Adrenal gland (tissue), 12 donors: Measurements from ENCODE around the gene CEP164. TPM values are rescaled to one million over a fixed set of nuclear protein-coding genes. Genes with fewer than 3 reads are reported as not detected.

Experiments
- DNase-seq, 7 donors: peaks; one replicate each; pipeline ENCODE4 v3.0.0-alpha.2; 2019 to 2020
- H3K27ac ChIP-seq, 5 donors: fragments of 200-600 bp; sonication (generic) in 4 of 5; 1 replicate in 3 of 5; 2 replicates in 2 of 5; pipeline versions ENCODE4 v1.5.1 to v1.8.0; 2016 to 2020; ENCODE audit warnings: mild to moderate bottlenecking in 1 of 5
- H3K27me3 ChIP-seq: fragments of 200-600 bp; 2 replicates; pipeline ENCODE4 v1.8.0; 2021
- H3K36me3 ChIP-seq, 2 donors: fragments of 200-600 bp; replicated peaks in 1 of 2; 1 replicate in 1 of 2; 2 replicates in 1 of 2; pipeline versions ENCODE4 v1.5.1 to v1.8.0; 2018 to 2022
- H3K4me1 ChIP-seq, 2 donors: fragments of 200-600 bp; replicated peaks in 1 of 2; 1 replicate in 1 of 2; 2 replicates in 1 of 2; pipeline versions ENCODE4 v1.5.1 to v1.8.0; 2018 to 2021
- H3K4me3 ChIP-seq, 4 donors: fragments of 200-600 bp; sonication (generic) in 3 of 4; one replicate each; pipeline ENCODE4 v1.5.1; 2016 to 2018
- H3K9me3 ChIP-seq, 3 donors: fragments of 200-600 bp; sonication (generic) in 1 of 3; replicated peaks in 1 of 3; 1 replicate in 2 of 3; 2 replicates in 1 of 3; pipeline versions ENCODE4 v1.5.1 to v1.8.0; 2016 to 2021
- CTCF ChIP-seq, 6 experiments: fragments of 450-650 bp in 4 of 6; fragments of 200-600 bp in 2 of 6; sonication (generic) in 1 of 6; IDR thresholded peaks; 1 replicate in 5 of 6; 2 replicates in 1 of 6; pipeline versions ENCODE4 v1.5.1 to v1.8.0; 2016 to 2021; ENCODE audit warnings: antibody characterized with exemption in 6 of 6, mild to moderate bottlenecking in 2 of 6, moderate library complexity in 1 of 6
- POLR2A ChIP-seq, 2 donors: fragments of 450-650 bp; IDR thresholded peaks; one replicate each; pipeline ENCODE4 v1.6.1; 2017; ENCODE audit warnings: antibody characterized with exemption in 2 of 2, mild to moderate bottlenecking in 2 of 2, moderate library complexity in 1 of 2
- WGBS, 4 donors: extraction: QIAGEN DNeasy Blood & Tissue Kit in 2 of 4; methylation state at CpG; one replicate each; pipeline versions ENCODE4 v1.1.5 to v1.1.7; 2013 to 2017; 5-methylcytosine and 5-hydroxymethylcytosine counted together
- intact Hi-C, 2 donors: fragments of 100-400 bp; cut with DNase I; formaldehyde crosslinking; loops; one replicate each; pipeline versions ENCODE4 v1.14.1 to v1.15.0; 2022 to 2023
- polyA plus RNA-seq, 3 donors: library from polyadenylated mRNA; stranded (reverse); fragments of 200-250 nt in 2 of 3; fragments of 350-450 nt in 1 of 3; fragmentation: Illumina TruSeq in 1 of 3; extraction: RNeasy Lipid Tissue Mini Kit (QIAGEN cat#74804) in 1 of 3; gene quantifications; one replicate each; pipeline ENCODE4 v1.2.3, GENCODE V29; 2013 to 2014
- total RNA-seq, 9 donors: library from RNA; depleted of rRNA in 4 of 9; stranded (reverse); fragments of >200 nt in 4 of 9; fragments of 120-200 nt in 1 of 9; fragmentation: NEBNext Ultra II Directional in 1 of 9; extraction: Animal tissue kit (Norgen Biotek cat#: 25700) in 1 of 9; gene quantifications; one replicate each; pipeline versions ENCODE4 v1.1.0 to v1.2.4, GENCODE V29; 2013 to 2023
- donor health status: healthy with polysubstance abuse.
- donor health status: Bipolar disorder and iron deficiency.
- donor health status: DM: yes; HTN: yes; CAD: no.
- donor health status: DM: no; HTN: no; CAD: no.
- donor health status: DM: no; HTN: no; CAD: no.
- donor health status: DM: yes; HTN: yes; CAD: no.

Gene CEP164
- total and polyA plus RNA-seq, 12 donors, result 10.6 to 82.9 (median 24.1) TPM

DNA sequence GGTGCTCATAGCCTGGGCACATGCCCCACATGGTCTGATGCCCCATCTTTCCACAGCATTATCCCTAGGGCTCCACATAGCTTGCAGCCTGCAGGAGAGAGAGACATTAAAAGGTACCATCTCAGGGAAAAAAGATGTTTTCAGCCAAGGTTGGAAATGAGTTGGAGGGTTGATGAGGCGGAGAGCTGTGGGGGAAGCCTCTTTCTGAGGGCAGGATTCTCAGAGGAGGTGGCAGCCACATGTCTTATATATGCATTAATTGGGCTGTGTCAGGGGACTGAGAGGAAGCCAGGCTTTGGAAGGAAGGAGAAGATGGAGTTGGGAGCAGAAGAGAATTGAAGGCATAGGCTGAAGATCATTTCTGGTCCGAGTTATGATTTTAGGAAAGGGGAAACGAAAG, 57.8 kb downstream of the CEP164 start:
- no peak for TF ChIP-seq CTCF (IDR thresholded peaks at IDR 0.05)
- TF ChIP-seq POLR2A (IDR thresholded peaks at IDR 0.05), result no peak
- WGBS, 4 donors, result 92 to 99% (median 95%) methylated on average over 3 of the region's 3 CpGs
- H3K4me1 ChIP-seq, result no peaks in the 10 kb centered on the region
- no peaks in the 10 kb centered on the region for H3K9me3 ChIP-seq
- H3K4me3 ChIP-seq, result no peak overlapping the region
- H3K27ac ChIP-seq, result no peak overlapping the region
- peaks cover 0 to 68% of the 10 kb centered on the region in 2 donors for H3K36me3 ChIP-seq
- no peaks in the 10 kb centered on the region for H3K27me3 ChIP-seq
- intact Hi-C loops, result no loop called here
- no peak for DNase-seq

GRCh38 chr11:117385906-117386305, 58.3 kb downstream of the CEP164 start:
- no peak overlapping the region for H3K27ac ChIP-seq
- WGBS, 4 donors, result 97 to 99% (median 97%) methylated on average over 9 of the region's 9 CpGs
- no peaks in the 10 kb centered on the region for H3K9me3 ChIP-seq
- TF ChIP-seq CTCF (IDR thresholded peaks at IDR 0.05) (no peak), POLR2A (IDR thresholded peaks at IDR 0.05) (no peak)
- intact Hi-C loops, result no loop called here
- H3K4me1 ChIP-seq, result no peaks in the 10 kb centered on the region
- H3K27me3 ChIP-seq, result no peaks in the 10 kb centered on the region
- no peak for DNase-seq
- H3K36me3 ChIP-seq, result peaks cover 0 to 68% of the 10 kb centered on the region in 2 donors
- H3K4me3 ChIP-seq, result no peak overlapping the region

- H3K27ac ChIP-seq, result no peak overlapping the region
- 91 to 95% (median 92%) methylated on average over 2 to 3 of the region's 3 CpGs for WGBS, 4 donors
- H3K9me3 ChIP-seq, result no peaks in the 10 kb centered on the region
- H3K4me1 ChIP-seq, result no peaks in the 10 kb centered on the region
- intact Hi-C loops, result no loop called here
- no peak for TF ChIP-seq CTCF (IDR thresholded peaks at IDR 0.05)
- no peak for TF ChIP-seq POLR2A (IDR thresholded peaks at IDR 0.05)
- no peaks in the 10 kb centered on the region for H3K27me3 ChIP-seq
- no peak overlapping the region for H3K4me3 ChIP-seq
- peaks cover 0 to 71% of the 10 kb centered on the region in 2 donors for H3K36me3 ChIP-seq
- DNase-seq, result no peak
Observed at GRCh38 chr11:117387992-117388755, 60.5 kb downstream of the CEP164 start.

DNA sequence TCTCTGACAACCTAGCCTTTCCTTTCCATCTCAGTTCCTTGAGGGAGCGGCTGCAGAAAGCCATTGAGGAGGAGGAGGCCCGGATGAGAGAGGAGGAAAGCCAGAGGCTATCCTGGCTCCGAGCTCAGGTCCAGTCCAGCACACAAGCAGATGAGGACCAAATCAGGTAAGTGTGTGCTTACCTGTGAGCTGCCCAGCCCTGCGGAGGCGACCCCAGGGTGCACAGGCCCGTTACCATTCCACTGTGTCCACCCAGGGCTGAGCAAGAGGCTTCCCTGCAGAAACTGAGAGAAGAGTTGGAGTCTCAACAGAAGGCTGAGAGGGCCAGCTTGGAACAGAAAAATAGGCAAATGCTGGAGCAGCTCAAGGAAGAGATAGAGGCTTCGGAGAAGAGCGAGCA, 63.1 kb downstream of the CEP164 start:
- DNase-seq, result no peak
- Histone ChIP-seq H3K36me3 (peaks cover 0 to 81% of the 10 kb centered on the region in 2 donors), H3K9me3 (no peaks in the 10 kb centered on the region), H3K27me3 (no peaks in the 10 kb centered on the region), H3K4me3 (no peak overlapping the region), H3K4me1 (no peaks in the 10 kb centered on the region), H3K27ac (no peak overlapping the region)
- TF ChIP-seq POLR2A (IDR thresholded peaks at IDR 0.05), result no peak
- no peak for TF ChIP-seq CTCF (IDR thresholded peaks at IDR 0.05)
- intact Hi-C loops, result no loop called here
- WGBS, 4 donors, result 88 to 100% (median 98%) methylated on average over 8 of the region's 8 CpGs
